HG03378 (cell line): ENCODE data around the gene KATNAL2.

Experiments
- ATAC-seq: cut with Tn5 transposase; IDR thresholded peaks from one replicate; pipeline ENCODE4 v1.9.1; 2021; ENCODE audit warnings: mild to moderate bottlenecking, moderate library complexity; ENCODE audit not compliant: unreplicated experiment

KATNAL2 gene

GRCh38 chr18:47109720-47110119 lies 192.3 kb downstream of the KATNAL2 start:
- no peak for ATAC-seq

- ATAC-seq, result no peak
Observed at GRCh38 chr18:47110492-47111274, 193.3 kb downstream of the KATNAL2 start.

GRCh38 chr18:47113796-47114540 lies 196.6 kb downstream of the KATNAL2 start:
- ATAC-seq, result no peak

GRCh38 chr18:47115205-47115604 lies 197.8 kb downstream of the KATNAL2 start:
- ATAC-seq, result no peak

GRCh38 chr18:47118981-47119380 lies 201.6 kb downstream of the KATNAL2 start:
- ATAC-seq, result no peak

- peak; percentile 94 for ATAC-seq
Observed at GRCh38 chr18:47120428-47120827, 203.0 kb downstream of the KATNAL2 start.

- no peak for ATAC-seq
Observed at GRCh38 chr18:47121146-47121545, 203.7 kb downstream of the KATNAL2 start.

GRCh38 chr18:47141289-47141688 lies 223.9 kb downstream of the KATNAL2 start:
- no peak for ATAC-seq

GRCh38 chr18:47143153-47143552 lies 225.8 kb downstream of the KATNAL2 start:
- no peak for ATAC-seq

GRCh38 chr18:47143899-47144485 lies 226.6 kb downstream of the KATNAL2 start:
- no peak for ATAC-seq

GRCh38 chr18:47146206-47146605 lies 228.8 kb downstream of the KATNAL2 start:
- no peak for ATAC-seq

GRCh38 chr18:47149457-47150028 lies 232.1 kb downstream of the KATNAL2 start:
- ATAC-seq, result peak; percentile 5

- ATAC-seq, result peak; percentile 73
Observed at GRCh38 chr18:47150029-47150823, 232.8 kb downstream of the KATNAL2 start, which contains the start of gene HDHD2. Gene HDHD2 (minus strand): TSS chr18:47150500. CDS start chr18:47136439, 14,061 bp downstream.

- ATAC-seq, result peak; percentile 15
Observed at GRCh38 chr18:47150824-47151366, 233.5 kb downstream of the KATNAL2 start.

GRCh38 chr18:47151439-47151838 lies 234.0 kb downstream of the KATNAL2 start:
- no peak for ATAC-seq
